Right atrium auricular region (tissue), 2 donors: ENCODE data around the gene ZC3H4. TPM values are rescaled to one million over a fixed set of nuclear protein-coding genes. Genes with fewer than 3 reads are reported as not detected.
A peak's percentile ranks its signal among the peaks of the same experiment; 100 is the strongest.

ENCODE experiments used
- DNase-seq: peaks from one replicate; pipeline ENCODE4 v3.0.0-alpha.2; 2019; ENCODE audit warnings: low spot score
- H3K27ac ChIP-seq, 2 donors: fragments of 200-600 bp; sonication (generic); 1 replicate in 1 of 2; 2 replicates in 1 of 2; pipeline ENCODE4 v1.5.1; 2016 to 2019
- H3K27me3 ChIP-seq, 2 donors: fragments of 200-600 bp; sonication (generic); one replicate each; pipeline versions ENCODE4 v1.5.1 to v1.6.0; 2017 to 2019
- H3K36me3 ChIP-seq: fragments of 200-600 bp; sonication (generic); one replicate; pipeline ENCODE4 v1.5.1; 2016
- H3K4me1 ChIP-seq, 2 donors: fragments of 200-600 bp; sonication (generic); one replicate each; pipeline versions ENCODE4 v1.5.1 to v1.6.0; 2017 to 2019
- H3K4me3 ChIP-seq, 2 donors: fragments of 200-600 bp; sonication (generic); 1 replicate in 1 of 2; 2 replicates in 1 of 2; pipeline ENCODE4 v1.5.1; 2017 to 2019; ENCODE audit warnings: mild to moderate bottlenecking in 1 of 2, moderate library complexity in 1 of 2
- H3K9me3 ChIP-seq, 2 donors: fragments of 200-600 bp; sonication (generic); one replicate each; pipeline ENCODE4 v1.5.1; 2019
- CTCF ChIP-seq, 2 donors: fragments of 200-600 bp; sonication (generic); IDR thresholded peaks; one replicate each; pipeline ENCODE4 v1.5.1; 2019; ENCODE audit warnings: antibody characterized with exemption in 2 of 2
- total RNA-seq, 2 donors: library from RNA; depleted of rRNA; stranded (reverse); fragments of >200 nt; gene quantifications; one replicate each; pipeline ENCODE4 v1.1.0, GENCODE V29; 2016

ZC3H4 gene
- total RNA-seq, 2 donors from 2014 or later = 15.4 to 18.0 TPM

- DNase-seq = peak; percentile 98
- Histone ChIP-seq H3K27ac (peak within 1 kb of the TSS; percentile 93 to 95), H3K27me3 (no peaks in the 10 kb centered on the region), H3K36me3 (no peaks in the 10 kb centered on the region), H3K4me3 (peak within 1 kb of the TSS; percentile 83 to 84), H3K4me1 (peaks cover 0 to 32% of the 10 kb centered on the region in 2 donors), H3K9me3 (no peaks in the 10 kb centered on the region)
- peak; percentile 32 to 79 for TF ChIP-seq CTCF (IDR thresholded peaks at IDR 0.05)
Measured at GRCh38 chr19:47130589-47131227, 17.1 kb upstream of the ZC3H4 start, which contains the start of gene SAE1. Gene SAE1, plus strand, starts transcription at chr19:47130835. Its CDS starts 96 bp downstream, at chr19:47130931.

GRCh38 chr19:47130120-47130588 lies 16.6 kb upstream of the ZC3H4 start:
- H3K36me3 ChIP-seq = no peaks in the 10 kb centered on the region
- no peak for TF ChIP-seq CTCF (IDR thresholded peaks at IDR 0.05)
- no peaks in the 10 kb centered on the region for H3K9me3 ChIP-seq
- no peak for DNase-seq
- H3K27me3 ChIP-seq = no peaks in the 10 kb centered on the region
- peaks cover 0 to 27% of the 10 kb centered on the region in 2 donors for H3K4me1 ChIP-seq
- peak overlapping the region; percentile 93 to 95 for H3K27ac ChIP-seq
- H3K4me3 ChIP-seq = peak overlapping the region in 1 of 2 donors; percentile 83

- Histone ChIP-seq H3K9me3 (no peaks in the 10 kb centered on the region), H3K4me3 (no peak overlapping the region), H3K27ac (no peak overlapping the region), H3K4me1 (peaks cover 0 to 24% of the 10 kb centered on the region in 2 donors), H3K36me3 (no peaks in the 10 kb centered on the region), H3K27me3 (no peaks in the 10 kb centered on the region)
- no peak for DNase-seq
- no peak for TF ChIP-seq CTCF (IDR thresholded peaks at IDR 0.05)
Measured at GRCh38 chr19:47129579-47129978, 16.0 kb upstream of the ZC3H4 start.

- no peaks in the 10 kb centered on the region for H3K36me3 ChIP-seq
- H3K27ac ChIP-seq = no peak overlapping the region
- TF ChIP-seq CTCF (IDR thresholded peaks at IDR 0.05) = no peak
- no peaks in the 10 kb centered on the region for H3K4me1 ChIP-seq
- no peak overlapping the region for H3K4me3 ChIP-seq
- no peaks in the 10 kb centered on the region for H3K27me3 ChIP-seq
- DNase-seq = no peak
- no peaks in the 10 kb centered on the region for H3K9me3 ChIP-seq
Measured at GRCh38 chr19:47125669-47125938, 12.0 kb upstream of the ZC3H4 start.

- no peak overlapping the region for H3K27ac ChIP-seq
- TF ChIP-seq CTCF (IDR thresholded peaks at IDR 0.05) = peak; percentile 47 to 84
- no peak overlapping the region for H3K4me3 ChIP-seq
Measured at GRCh38 chr19:47124937-47125668, 11.5 kb upstream of the ZC3H4 start.

More at GRCh38 chr19:47124937-47125668, 11.5 kb upstream of the ZC3H4 start:
- Histone ChIP-seq H3K9me3 (no peaks in the 10 kb centered on the region), H3K4me1 (no peaks in the 10 kb centered on the region), H3K27me3 (no peaks in the 10 kb centered on the region), H3K36me3 (no peaks in the 10 kb centered on the region)
- no peak for DNase-seq
